Right lobe of liver (tissue), 6 donors: ENCODE data around the gene GRAP. TPM values are rescaled to one million over a fixed set of nuclear protein-coding genes. Genes with fewer than 3 reads are reported as not detected.

Experiments
- ATAC-seq, 4 donors: fragments of 200-7000 bp; cut with Tn5 transposase; one replicate each; pipeline ENCODE4 v1.9.1; 2020; ENCODE audit warnings: mild to moderate bottlenecking in 4 of 4, moderate library complexity in 4 of 4
- DNase-seq, 3 donors: peaks; one replicate each; pipeline ENCODE4 v3.0.0-alpha.2; 2020
- H3K27ac ChIP-seq, 3 donors: fragments of 200-600 bp; one replicate each; pipeline ENCODE4 v1.8.0; 2022
- H3K27me3 ChIP-seq, 2 donors: fragments of 200-600 bp; one replicate each; pipeline ENCODE4 v1.8.0; 2022
- H3K36me3 ChIP-seq, 4 donors: fragments of 200-600 bp; sonication (generic) in 1 of 4; one replicate each; pipeline versions ENCODE4 v1.5.1 to v1.8.0; 2017 to 2022; ENCODE audit warnings: control low read depth in 1 of 4
- H3K4me1 ChIP-seq, 4 donors: fragments of 200-600 bp; sonication (generic) in 1 of 4; one replicate each; pipeline versions ENCODE4 v1.5.1 to v1.8.0; 2017 to 2022; ENCODE audit warnings: control low read depth in 1 of 4
- H3K4me3 ChIP-seq, 3 donors: fragments of 200-600 bp; one replicate each; pipeline ENCODE4 v1.8.0; 2022
- H3K9me3 ChIP-seq, 4 donors: fragments of 200-600 bp; sonication (generic) in 1 of 4; one replicate each; pipeline versions ENCODE4 v1.5.1 to v1.8.0; 2017 to 2022; ENCODE audit warnings: control low read depth in 1 of 4
- CTCF ChIP-seq, 4 donors: fragments of 200-600 bp in 3 of 4; fragments of 450-650 bp in 1 of 4; IDR thresholded peaks; one replicate each; pipeline versions ENCODE4 v1.5.1 to v1.8.0; 2016 to 2022; ENCODE audit warnings: antibody characterized with exemption in 4 of 4, mild to moderate bottlenecking in 2 of 4
- POLR2A ChIP-seq: fragments of 450-650 bp; IDR thresholded peaks from one replicate; pipeline ENCODE4 v1.6.1; 2017; ENCODE audit warnings: antibody characterized with exemption, mild to moderate bottlenecking
- WGBS: methylation state at CpG from one replicate; pipeline ENCODE4 v1.1.6; 2018; ENCODE audit warnings: low coverage, low lambda C conversion rate; ENCODE audit not compliant: insufficient coverage; ENCODE audit errors: missing lambda C conversion rate; 5-methylcytosine and 5-hydroxymethylcytosine counted together
- intact Hi-C, 2 donors: fragments of 100-400 bp; cut with DNase I; formaldehyde crosslinking; loops; one replicate each; pipeline versions ENCODE4 v1.11.2 to v1.14.1; 2022
- total RNA-seq, 6 experiments: library from RNA; depleted of rRNA in 2 of 6; stranded (reverse); fragments of >200 nt in 2 of 6; fragmentation: NEBNext Ultra II Directional in 3 of 6; extraction: Animal tissue kit (Norgen Biotek cat#: 25700) in 3 of 6; gene quantifications; one replicate each; pipeline versions ENCODE4 v1.1.0 to v1.2.4, GENCODE V29; 2016 to 2023
- donor health status: DM: no; HTN: yes; CAD: no.
- donor health status: DM: no; HTN: no; CAD: no.
- donor health status: DM: no; HTN: no; CAD: no.
- donor health status: DM: no; HTN: yes; CAD: no.
- donor health status: DM: no; HTN: yes; CAD: no.

GRAP gene
- total RNA-seq, 6 experiments from 2014 or later, result 2.6 to 6.1 (median 4.2) TPM

GRCh38 chr17:19003543-19004420, 43.0 kb downstream of the GRAP start:
- H3K4me1 ChIP-seq, result peaks cover 0 to 48% (median 11%) of the 10 kb centered on the region in 4 donors
- H3K27me3 ChIP-seq, result no peaks in the 10 kb centered on the region
- intact Hi-C loops, result no loop called here
- TF ChIP-seq CTCF (IDR thresholded peaks at IDR 0.05) (no peak), POLR2A (peak; percentile 43)
- H3K27ac ChIP-seq, result peak overlapping the region in 2 of 3 donors; percentile 70 to 79
- WGBS, result 2% methylated on average over 19 of the region's 73 CpGs
- no peaks in the 10 kb centered on the region for H3K9me3 ChIP-seq
- peak overlapping the region; percentile 63 to 76 (median 70) for H3K4me3 ChIP-seq
- no peaks in the 10 kb centered on the region for H3K36me3 ChIP-seq
- ATAC-seq, result peak; percentile 45 to 56 (median 55)
- DNase-seq, result peak; percentile 76 to 82 (median 79)

- H3K4me3 ChIP-seq, result peak overlapping the region; percentile 63 to 76 (median 70)
- ATAC-seq (no peak), DNase-seq (no peak)
- H3K4me1 ChIP-seq, result peaks cover 0 to 48% (median 13%) of the 10 kb centered on the region in 4 donors
- H3K27ac ChIP-seq, result peak overlapping the region in 1 of 3 donors; percentile 70
- intact Hi-C loops, result no loop called here
- no peaks in the 10 kb centered on the region for H3K9me3 ChIP-seq
- 0% methylated on average over 1 of the region's 11 CpGs for WGBS
- TF ChIP-seq POLR2A (no peak), CTCF (IDR thresholded peaks at IDR 0.05) (no peak)
- no peaks in the 10 kb centered on the region for H3K36me3 ChIP-seq
- H3K27me3 ChIP-seq, result no peaks in the 10 kb centered on the region
These were observed 43.8 kb downstream of the GRAP start for GRCh38 chr17:19002805-19003542.

- intact Hi-C loops, result no loop called here
- DNase-seq (no peak), ATAC-seq (no peak)
- no peaks in the 10 kb centered on the region for H3K9me3 ChIP-seq
- no peaks in the 10 kb centered on the region for H3K27me3 ChIP-seq
- WGBS, result 31% methylated on average over 5 of the region's 7 CpGs
- H3K36me3 ChIP-seq, result no peaks in the 10 kb centered on the region
- H3K4me1 ChIP-seq, result peaks cover 0 to 48% (median 14%) of the 10 kb centered on the region in 4 donors
- peak overlapping the region in 2 of 3 donors; percentile 63 to 70 for H3K4me3 ChIP-seq
- H3K27ac ChIP-seq, result no peak overlapping the region
- TF ChIP-seq CTCF (IDR thresholded peaks at IDR 0.05) (no peak), POLR2A (no peak)
These were observed 44.7 kb downstream of the GRAP start for GRCh38 chr17:19001907-19002590.

- Histone ChIP-seq H3K4me1 (peaks cover 0 to 42% (median 8%) of the 10 kb centered on the region in 4 donors), H3K9me3 (no peaks in the 10 kb centered on the region), H3K4me3 (no peak overlapping the region), H3K27ac (no peak overlapping the region), H3K36me3 (no peaks in the 10 kb centered on the region), H3K27me3 (no peaks in the 10 kb centered on the region)
- DNase-seq (peak in 1 of 3 donors; percentile 58), ATAC-seq (peak in 1 of 4 donors; percentile 30)
- intact Hi-C loops, result no loop called here
- TF ChIP-seq CTCF (IDR thresholded peaks at IDR 0.05) (no peak), POLR2A (peak; percentile 49)
- 36% methylated on average over 4 of the region's 17 CpGs for WGBS
These were observed 46.0 kb downstream of the GRAP start for GRCh38 chr17:19000531-19001325.
